HG02943 (cell line): Measurements from ENCODE around the gene MRPL37.
"Not testable (repeated sequence)": the region's sequence is repeated elsewhere in the genome, so short reads cannot be mapped to it uniquely, and the experiment has no call there.

ENCODE experiments used
- ATAC-seq: cut with Tn5 transposase; IDR thresholded peaks from one replicate; pipeline ENCODE4 v1.9.1; 2021; ENCODE audit warnings: mild to moderate bottlenecking, low read depth, moderate library complexity; ENCODE audit not compliant: unreplicated experiment

The MRPL37 gene

DNA sequence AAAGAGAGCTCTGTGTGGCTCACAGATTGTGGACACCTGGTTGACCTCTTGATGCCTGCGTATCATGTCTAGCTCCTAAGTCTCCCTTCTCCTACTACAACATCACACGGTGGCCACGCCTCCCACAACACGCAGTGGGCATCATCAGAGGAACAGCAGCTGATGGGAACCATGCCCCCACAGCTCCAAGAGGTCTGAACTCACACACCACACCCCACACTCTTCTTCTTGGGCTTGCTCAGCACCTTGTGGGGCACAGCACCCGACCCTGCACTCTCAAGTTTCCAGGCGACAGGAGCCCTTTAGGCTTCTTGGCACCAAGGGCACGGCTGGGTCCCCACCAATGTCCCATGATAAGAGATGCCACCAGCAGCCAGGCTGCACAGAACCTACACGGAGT, 28.4 kb upstream of the MRPL37 start:
- ATAC-seq, result no peak

DNA sequence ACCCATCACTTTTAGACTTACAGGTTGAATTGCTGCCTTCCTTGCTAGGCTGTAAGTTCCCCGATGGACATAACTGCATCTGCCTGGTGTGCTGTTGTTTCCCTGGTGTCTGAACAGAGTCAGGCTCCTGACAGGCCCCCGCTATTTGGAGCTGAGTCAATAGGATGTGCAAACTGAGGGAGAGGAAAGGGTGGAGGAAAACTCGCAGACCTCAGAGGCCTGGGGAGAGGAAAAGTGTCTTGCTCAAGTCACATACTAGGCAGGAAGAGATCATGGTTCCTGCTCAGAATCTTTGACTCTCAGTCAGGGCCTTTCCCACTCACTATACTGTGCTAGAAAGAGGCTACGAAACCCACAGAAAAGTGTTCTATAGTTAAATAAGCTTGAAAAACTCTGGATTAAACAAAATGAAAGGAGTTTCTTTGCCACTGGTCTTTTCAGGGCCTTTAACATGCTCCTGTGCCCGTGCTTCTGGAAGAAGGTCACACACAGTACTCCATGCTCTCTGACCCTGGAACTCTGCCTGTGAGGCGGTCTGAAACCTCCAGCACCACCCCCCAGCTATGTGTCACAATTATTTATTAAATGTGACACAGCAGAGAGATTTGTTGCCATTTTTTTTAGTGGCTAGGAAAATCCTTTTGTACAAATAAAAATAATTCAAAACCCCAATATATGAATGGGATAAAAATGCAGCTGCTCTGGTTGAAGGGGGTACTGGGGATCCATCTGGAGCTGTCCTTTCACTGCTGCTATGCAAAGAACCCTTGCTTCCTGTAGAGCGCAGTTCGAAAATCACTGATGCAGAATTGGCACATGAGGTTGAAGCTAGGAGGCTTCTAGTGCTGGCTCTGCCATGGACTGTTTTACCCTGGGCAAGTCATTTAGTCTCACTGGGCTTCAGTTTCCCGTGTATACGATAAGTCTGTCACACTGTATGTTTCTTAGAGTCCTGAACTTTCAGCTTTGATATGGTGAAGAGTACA, 27.1 kb upstream of the MRPL37 start:
- ATAC-seq, result no peak

GRCh38 chr1:54173681-54174080, 26.3 kb upstream of the MRPL37 start:
- no peak for ATAC-seq

DNA sequence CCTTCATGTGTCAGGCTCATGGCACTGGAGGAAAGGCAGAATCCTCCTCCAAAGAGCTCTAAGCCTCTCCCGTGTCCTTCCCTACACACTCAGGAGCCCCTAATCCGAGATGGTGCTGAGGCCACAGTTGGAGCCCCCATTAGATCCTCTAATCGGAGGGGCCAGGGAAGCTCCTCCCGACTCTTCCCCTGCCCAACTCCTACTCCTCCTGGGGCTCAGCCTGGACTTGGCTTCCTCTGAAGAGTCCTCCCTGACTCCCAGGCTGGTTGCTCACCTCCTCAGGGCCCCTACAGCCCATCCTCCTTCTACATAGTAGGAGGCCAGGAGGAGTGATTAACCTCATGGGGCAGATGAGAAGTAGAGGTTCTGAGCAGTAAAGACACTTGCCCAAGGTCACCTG, 25.9 kb upstream of the MRPL37 start:
- no peak for ATAC-seq

DNA sequence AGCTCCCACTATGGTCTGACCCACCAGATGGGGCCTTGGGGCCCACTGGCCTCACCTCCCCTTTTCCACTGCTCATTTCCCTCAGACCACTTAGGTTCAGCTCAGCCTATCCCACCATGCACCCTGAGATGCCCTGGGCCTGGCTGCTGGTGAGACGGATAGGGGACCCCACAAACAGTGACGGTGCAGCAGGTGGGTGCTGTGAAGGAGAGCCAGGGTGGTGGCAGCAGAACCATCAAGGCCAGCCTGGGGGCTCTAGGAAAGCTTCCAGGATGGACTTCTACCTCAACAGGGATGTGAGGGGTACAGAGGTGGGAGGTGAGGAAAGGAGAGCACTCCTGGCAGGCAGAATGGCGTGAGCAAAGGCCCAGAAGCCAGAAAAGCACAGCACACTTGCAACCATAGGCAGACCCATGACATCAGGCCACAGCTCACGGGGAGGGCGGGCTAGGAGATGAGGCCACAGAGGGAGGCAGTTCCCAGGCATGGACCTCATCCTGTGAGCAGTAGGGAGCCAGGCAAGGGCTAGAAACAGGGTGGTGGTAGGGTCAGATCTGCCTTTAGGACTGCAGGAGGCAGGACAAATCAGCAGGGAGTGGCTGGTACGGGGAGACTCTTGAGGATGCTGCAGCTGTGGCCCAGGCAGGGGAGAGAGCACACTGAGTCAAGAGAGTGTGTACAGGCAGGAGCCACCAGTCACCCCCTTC, 23.2 kb upstream of the MRPL37 start:
- no peak for ATAC-seq

DNA sequence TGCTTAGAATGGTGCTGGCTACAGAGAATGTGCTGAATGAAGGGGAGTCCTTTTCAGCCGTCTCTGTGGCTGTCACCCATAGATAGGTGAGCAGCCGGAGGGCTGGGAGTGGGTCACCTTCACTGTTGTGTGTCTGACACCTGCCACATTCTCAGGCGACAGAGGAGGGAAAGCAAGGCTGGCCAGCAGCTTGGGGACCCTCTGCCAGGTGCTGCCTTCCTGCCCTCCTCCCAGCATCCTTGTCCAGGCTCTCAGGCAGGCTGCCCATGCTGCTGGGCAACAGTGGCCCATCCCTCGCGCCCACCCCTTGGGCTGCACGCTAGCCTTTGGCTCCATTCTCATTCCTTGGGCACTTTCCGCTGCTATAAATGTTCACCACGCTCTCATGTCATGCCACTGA, 22.2 kb upstream of the MRPL37 start:
- ATAC-seq, result no peak

GRCh38 chr1:54178296-54179070, 21.5 kb upstream of the MRPL37 start:
- no peak for ATAC-seq

DNA sequence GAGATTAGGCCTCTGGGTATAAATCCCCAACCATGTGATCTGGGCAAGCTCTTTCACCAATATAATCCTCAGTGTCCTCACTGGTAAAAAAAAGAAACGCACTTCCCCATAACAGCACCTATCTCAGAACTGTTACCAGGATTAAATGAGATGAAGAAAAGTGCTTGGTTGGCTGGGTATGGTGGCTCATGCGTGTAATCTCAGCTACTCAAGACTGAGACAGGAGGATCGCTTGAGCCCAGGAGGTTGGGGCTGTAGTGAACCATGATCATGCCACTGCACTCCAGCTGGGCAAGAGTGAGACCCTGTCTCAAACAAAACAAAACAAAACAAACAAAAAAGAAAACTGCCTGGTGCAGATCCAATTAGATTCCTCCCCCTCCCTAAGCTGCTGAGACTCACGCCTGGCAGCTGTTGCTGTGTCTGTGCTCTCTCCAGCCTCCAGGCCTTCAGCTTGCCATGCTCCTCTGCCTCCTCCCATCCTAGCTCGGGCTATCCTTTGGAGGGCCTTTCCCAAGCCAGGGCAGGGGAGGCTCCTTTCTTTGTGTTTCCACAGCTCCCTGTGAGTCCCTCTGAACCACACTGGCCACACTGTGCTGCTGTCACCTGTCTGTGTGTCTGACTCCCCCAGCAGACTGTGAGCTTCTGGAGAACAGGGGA, 19.1 kb upstream of the MRPL37 start:
- ATAC-seq, result no peak

DNA sequence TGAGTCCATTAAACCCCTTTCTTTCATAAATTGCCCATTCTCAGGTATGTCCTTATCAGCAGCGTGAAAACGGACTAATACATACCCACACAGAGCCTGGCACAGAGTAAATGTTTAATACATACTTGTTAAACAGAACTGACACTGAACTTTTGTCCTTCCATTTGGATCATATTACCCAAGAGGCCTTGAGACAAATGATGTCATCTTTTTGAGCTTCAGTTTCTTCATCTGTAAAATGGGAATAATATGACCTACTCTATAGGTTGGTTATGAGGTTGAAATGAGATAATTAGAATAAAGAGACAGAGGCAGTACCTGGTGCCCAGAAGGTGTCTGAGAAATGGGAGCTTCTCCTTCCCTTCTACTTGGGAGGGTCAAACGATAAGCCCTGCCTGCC, 13.9 kb upstream of the MRPL37 start:
- ATAC-seq, result no peak

DNA sequence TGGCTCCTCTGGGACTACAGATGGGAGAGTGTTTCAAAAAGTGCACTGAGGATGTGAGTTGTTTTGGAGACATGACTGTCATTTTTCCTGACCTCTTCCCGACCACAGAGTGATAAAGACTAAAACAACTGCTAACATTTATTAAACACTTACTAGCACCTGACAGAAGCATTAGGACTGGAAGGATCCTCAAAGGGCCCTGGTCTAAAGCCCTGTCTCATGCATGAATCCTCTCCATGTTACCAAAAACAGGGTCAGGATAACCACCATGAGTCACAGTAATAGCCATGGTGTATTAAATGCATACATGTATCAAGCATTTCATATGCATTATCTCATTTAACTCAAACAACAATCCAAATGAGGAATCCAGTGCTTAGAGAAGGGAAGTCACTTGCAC, 11.7 kb upstream of the MRPL37 start:
- ATAC-seq, result no peak

GRCh38 chr1:54190526-54190925, 9.4 kb upstream of the MRPL37 start:
- ATAC-seq, result no peak

- ATAC-seq, result no peak
Observed at GRCh38 chr1:54191525-54191924, 8.4 kb upstream of the MRPL37 start.

DNA sequence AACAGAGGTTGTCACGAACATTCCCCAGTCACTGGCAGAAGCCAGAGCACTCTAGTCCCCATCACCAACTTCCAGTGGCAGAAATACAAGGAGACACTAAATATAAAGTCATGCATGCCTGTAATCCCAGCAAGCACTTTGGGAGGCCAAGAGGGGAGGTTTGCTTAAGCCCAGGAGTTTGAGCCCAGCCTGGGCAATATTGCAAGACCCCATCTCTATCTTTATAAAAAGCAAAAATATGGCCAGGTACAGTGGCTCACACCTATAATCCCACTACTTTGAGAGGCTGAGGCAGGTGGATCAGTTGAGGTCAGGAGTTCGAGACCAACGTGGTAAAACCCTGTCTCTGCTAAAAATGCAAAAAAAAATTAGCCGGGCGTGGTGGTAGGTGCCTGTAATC, 6.5 kb upstream of the MRPL37 start:
- ATAC-seq, result no peak

GRCh38 chr1:54199151-54199764, 709 bp upstream of the MRPL37 start:
- no peak for ATAC-seq

- ATAC-seq, result no peak
Observed at GRCh38 chr1:54200519-54200997, 591 bp downstream of the MRPL37 start.

DNA sequence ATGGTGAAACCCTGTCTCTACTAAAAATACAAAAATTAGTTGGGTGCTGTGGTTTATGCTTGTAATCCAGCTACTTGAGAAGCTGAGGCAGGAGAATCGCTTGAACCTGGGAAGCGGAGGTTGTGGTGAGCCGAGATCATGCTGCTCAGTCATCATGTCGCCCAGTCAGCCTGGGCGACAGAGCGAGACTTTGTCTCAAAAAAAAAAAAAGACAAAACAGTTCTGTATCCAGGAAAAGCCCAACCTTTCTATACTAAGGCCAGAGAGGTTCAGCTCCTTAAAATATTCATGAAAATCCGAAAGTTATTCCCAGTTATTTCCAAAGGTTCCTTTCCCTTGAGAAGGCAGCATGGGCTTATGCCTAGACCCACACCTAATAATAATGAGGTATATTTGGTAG, 4.2 kb downstream of the MRPL37 start:
- no peak for ATAC-seq

DNA sequence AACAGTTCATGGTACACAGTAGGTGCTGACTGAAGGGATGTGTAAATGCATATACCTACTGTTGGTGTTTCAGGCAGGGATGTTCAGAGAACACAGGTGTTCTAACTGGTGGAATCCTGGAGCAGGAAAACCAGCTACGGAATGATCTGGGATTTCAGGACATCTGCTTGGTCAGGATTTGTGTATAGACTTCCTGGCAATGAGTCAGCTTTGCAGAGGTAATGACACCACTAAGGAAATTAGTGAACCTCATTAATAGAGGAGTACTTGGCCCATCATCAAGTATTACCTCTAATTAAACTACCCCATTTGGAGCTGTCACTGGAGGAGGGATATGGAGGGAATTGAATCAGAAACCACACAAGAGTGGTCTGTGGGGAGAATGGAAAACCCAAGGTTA, 7.3 kb downstream of the MRPL37 start:
- ATAC-seq, result no peak

- ATAC-seq, result not testable (repeated sequence)
Observed at GRCh38 chr1:54207896-54208295, 7.9 kb downstream of the MRPL37 start.

GRCh38 chr1:54212872-54213271, 12.9 kb downstream of the MRPL37 start:
- no peak for ATAC-seq

- ATAC-seq, result no peak
Observed at GRCh38 chr1:54215523-54215922, 15.6 kb downstream of the MRPL37 start.
